ENCODE results near the gene GBX2.

GRCh38 chr2:236119476-236119875 lies 48.7 kb downstream of the GBX2 start:
- TF ChIP-seq CTCF (IDR thresholded peaks at IDR 0.05; ENCODE audit: borderline replicate concordance, extremely low read depth, low read length, poor library complexity, severe bottlenecking) = no peak
- TF ChIP-seq EZH2 (IDR thresholded peaks at IDR 0.05; ENCODE audit: borderline replicate concordance, low read depth, low read length, severe bottlenecking) = no peak

All from DND-41 (cell line).